ENCODE measurements around the gene NVL. TPM values are rescaled to one million over a fixed set of nuclear protein-coding genes. Genes with fewer than 3 reads are reported as not detected.

NVL gene
- total and polyA plus RNA-seq, 8 donors = 22.4 to 46.5 (median 39.0) TPM

GRCh38 chr1:224203243-224204016 is 126.5 kb downstream of the NVL start:
- intact Hi-C loops (cut with DNase I) = no loop called here
- H3K27ac ChIP-seq = peak overlapping the region in 1 of 2 donors; percentile 48

GRCh38 chr1:224201853-224202252 is 128.1 kb downstream of the NVL start:
- no peak for ATAC-seq
- intact Hi-C loops (cut with DNase I) = no loop called here
- Histone ChIP-seq H3K27me3 (no peaks in the 10 kb centered on the region), H3K4me1 (peaks cover 15 to 25% of the 10 kb centered on the region in 2 donors), H3K27ac (no peak overlapping the region), H3K9me3 (no peaks in the 10 kb centered on the region), H3K4me3 (no peak overlapping the region), H3K36me3 (no peaks in the 10 kb centered on the region)
- DNase-seq = no peak
- TF ChIP-seq CTCF (IDR thresholded peaks at IDR 0.05) = no peak

More at GRCh38 chr1:224203243-224204016, 126.5 kb downstream of the NVL start:
- Histone ChIP-seq H3K9me3 (no peaks in the 10 kb centered on the region), H3K4me3 (no peak overlapping the region), H3K27me3 (no peaks in the 10 kb centered on the region), H3K4me1 (peaks cover 15 to 23% of the 10 kb centered on the region in 2 donors), H3K36me3 (no peaks in the 10 kb centered on the region)
- no peak for TF ChIP-seq CTCF (IDR thresholded peaks at IDR 0.05)
- DNase-seq = peak in 1 of 4 donors; percentile 75
- ATAC-seq = peak; percentile 69

- H3K4me1 ChIP-seq = peaks cover 15 to 29% of the 10 kb centered on the region in 2 donors
- intact Hi-C loops (cut with DNase I) = no loop called here
- no peaks in the 10 kb centered on the region for H3K9me3 ChIP-seq
- ATAC-seq (no peak), DNase-seq (no peak)
- TF ChIP-seq CTCF (IDR thresholded peaks at IDR 0.05) = no peak
- no peak overlapping the region for H3K4me3 ChIP-seq
- H3K27me3 ChIP-seq = no peaks in the 10 kb centered on the region
- H3K27ac ChIP-seq = no peak overlapping the region
- no peaks in the 10 kb centered on the region for H3K36me3 ChIP-seq
These were observed 128.6 kb downstream of the NVL start for GRCh38 chr1:224201383-224201782.

GRCh38 chr1:224199679-224200078 is 130.3 kb downstream of the NVL start:
- Histone ChIP-seq H3K4me3 (no peak overlapping the region), H3K36me3 (peaks cover 0 to 6% of the 10 kb centered on the region in 2 donors), H3K27ac (no peak overlapping the region), H3K27me3 (no peaks in the 10 kb centered on the region), H3K4me1 (peaks cover 9 to 21% of the 10 kb centered on the region in 2 donors), H3K9me3 (no peaks in the 10 kb centered on the region)
- DNase-seq (no peak), ATAC-seq (no peak)
- no peak for TF ChIP-seq CTCF (IDR thresholded peaks at IDR 0.05)
- intact Hi-C loops (cut with DNase I) = no loop called here

GRCh38 chr1:224198572-224198971 is 131.4 kb downstream of the NVL start:
- Histone ChIP-seq H3K36me3 (peaks cover 0 to 14% of the 10 kb centered on the region in 2 donors), H3K27ac (no peak overlapping the region), H3K9me3 (no peaks in the 10 kb centered on the region), H3K4me1 (peaks cover 3 to 10% of the 10 kb centered on the region in 2 donors), H3K4me3 (no peak overlapping the region), H3K27me3 (no peaks in the 10 kb centered on the region)
- ATAC-seq (no peak), DNase-seq (no peak)
- intact Hi-C loops (cut with DNase I) = no loop called here
- no peak for TF ChIP-seq CTCF (IDR thresholded peaks at IDR 0.05)

Measured in left lung (tissue), 10 donors.